PC-3 (cell line): Measurements from ENCODE around the gene NUBPL. TPM values are rescaled to one million over a fixed set of nuclear protein-coding genes. Genes with fewer than 3 reads are reported as not detected.

Source experiments
- ATAC-seq: fragments of 200-7000 bp; cut with Tn5 transposase; 2 replicates; pipeline ENCODE4 v1.9.1; 2020; ENCODE audit warnings: mild to moderate bottlenecking, moderate library complexity
- BruUV-seq: library from RNA; stranded (reverse); fragments of 400-500 nt; replicated peaks from 2 replicates; lab custom pipeline; 2021; lab: Mats Ljungman, UMichigan
- CTCF ChIA-PET: fragments of 300-600 bp; sonication (Branson Sonifier 250); formaldehyde crosslinking; loops from one replicate; lab custom pipeline; 2022; ENCODE audit warnings: antibody characterized with exemption; lab: Charles Lee
- POLR2A ChIA-PET: fragments of 300-600 bp; sonication (Branson Sonifier 250); formaldehyde crosslinking; loops from one replicate; lab custom pipeline; 2022; ENCODE audit warnings: antibody characterized with exemption; ENCODE audit not compliant: unreplicated experiment; lab: Charles Lee
- DNase-seq: peaks from one replicate; pipeline ENCODE4 v3.0.0-alpha.2; 2015
- H2AFZ ChIP-seq: fragments of 300-600 bp; sonication (generic); 2 replicates; pipeline ENCODE4 v1.6.0; 2016; ENCODE audit warnings: antibody characterized with exemption, low read length
- H3F3A ChIP-seq: fragments of 300-600 bp; sonication (generic); one replicate; pipeline ENCODE4 v1.6.0; 2017; ENCODE audit warnings: antibody characterized with exemption, low read length, control low read depth, mild to moderate bottlenecking; ENCODE audit not compliant: unreplicated experiment
- H3K27ac ChIP-seq: fragments of 300-600 bp; sonication (generic); 2 replicates; pipeline ENCODE4 v1.5.1; 2016; ENCODE audit warnings: mild to moderate bottlenecking, low read length
- H3K27me3 ChIP-seq: fragments of 300-600 bp; sonication (generic); 2 replicates; pipeline ENCODE4 v1.6.1; 2016; ENCODE audit warnings: low read length, mixed read lengths
- H3K36me3 ChIP-seq: fragments of 300-600 bp; sonication (generic); 2 replicates; pipeline ENCODE4 v1.6.1; 2016; ENCODE audit warnings: low read depth, mixed run types, low read length, mixed read lengths
- H3K4me1 ChIP-seq: fragments of 300-600 bp; sonication (generic); 2 replicates; pipeline ENCODE4 v1.5.1; 2016; ENCODE audit warnings: low read length; ENCODE audit not compliant: insufficient read depth
- H3K4me2 ChIP-seq: fragments of 300-600 bp; sonication (generic); 2 replicates; pipeline ENCODE4 v1.6.0; 2016; ENCODE audit warnings: low read length
- H3K4me3 ChIP-seq: fragments of 300-600 bp; sonication (generic); 2 replicates; pipeline ENCODE4 v1.5.1; 2016; ENCODE audit warnings: mild to moderate bottlenecking, low read length, mixed read lengths
- H3K79me2 ChIP-seq: fragments of 300-600 bp; sonication (generic); 2 replicates; pipeline ENCODE4 v1.6.1; 2017; ENCODE audit warnings: low read length, mixed read lengths
- H3K9ac ChIP-seq: fragments of 300-600 bp; sonication (generic); 2 replicates; pipeline ENCODE4 v1.6.0; 2016; ENCODE audit warnings: mild to moderate bottlenecking, low read length
- H3K9me2 ChIP-seq: fragments of 300-600 bp; sonication (generic); replicated peaks from 2 replicates; pipeline ENCODE4 v1.6.1; 2016; ENCODE audit warnings: mixed run types, low read length, mixed read lengths
- H3K9me3 ChIP-seq: fragments of 300-600 bp; sonication (generic); 2 replicates; pipeline ENCODE4 v1.6.1; 2016; ENCODE audit warnings: low read length, mixed read lengths
- H4K20me1 ChIP-seq: fragments of 300-600 bp; sonication (generic); 2 replicates; pipeline ENCODE4 v1.6.1; 2016; ENCODE audit warnings: low read length, mixed read lengths
- EZH2 ChIP-seq: fragments of 300-600 bp; sonication (generic); IDR thresholded peaks from one replicate; pipeline ENCODE4 v1.6.1; 2017; ENCODE audit warnings: antibody characterized with exemption, mild to moderate bottlenecking, low read length; ENCODE audit not compliant: unreplicated experiment
- EZH2phosphoT487 ChIP-seq: fragments of 300-600 bp; sonication (generic); IDR thresholded peaks from 2 replicates; pipeline ENCODE4 v1.6.1; 2018; ENCODE audit warnings: mild to moderate bottlenecking, antibody characterized with exemption, low read length, borderline replicate concordance
- intact Hi-C: fragments of 100-400 bp; cut with micrococcal nuclease; formaldehyde crosslinking; loops from 2 replicates; pipeline ENCODE4 v1.9.0; 2023
- total RNA-seq: library from RNA; depleted of rRNA; stranded (reverse); fragments of >200 nt; gene quantifications from 2 replicates; pipeline ENCODE4 v1.2.3, GENCODE V29; 2014
- TF ChIP-seq, protein P1 (sequence below): fragments of 300-600 bp; sonication (generic); conservative IDR thresholded peaks from 2 replicates; pipeline ENCODE4 v1.5.1; 2017; ENCODE audit warnings: antibody characterized with exemption, low read depth, mild to moderate bottlenecking, low read length

The NUBPL gene
- total RNA-seq, 1 experiment from 2014 or later = 14.9 TPM

DNA sequence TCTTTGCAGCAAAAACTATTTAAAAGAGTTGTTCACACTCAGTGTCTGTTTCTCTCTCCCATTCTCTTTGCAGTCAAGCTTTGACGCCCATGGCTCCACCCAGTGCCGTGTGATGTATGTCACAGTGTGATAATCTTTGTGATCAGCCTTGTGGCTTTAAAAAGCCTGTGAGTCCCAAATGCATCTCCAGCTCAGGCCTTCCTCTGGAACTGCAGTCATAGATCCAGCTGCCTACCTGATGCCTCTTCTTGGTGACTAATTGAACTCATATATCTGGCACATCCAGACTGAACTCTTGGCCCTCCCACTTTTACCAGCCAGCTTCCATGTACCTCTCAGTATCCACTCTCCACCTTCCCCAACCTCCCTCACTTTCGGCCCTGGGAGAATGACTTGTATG is 333.1 kb downstream of the NUBPL start:
- no peak overlapping the region for H3K9ac ChIP-seq
- TF ChIP-seq EZH2phosphoT487 = no peak
- H3K4me2 ChIP-seq = no peak overlapping the region
- no TSS peak for BruUV-seq
- intact Hi-C loops = loop anchor here (10.0 kb wide), 1 partner anchor 220 kb away; no protein-coding TSS in a partner anchor
- peak; percentile 26 for DNase-seq
- POLR2A ChIA-PET = no interaction called here
- no peaks in the 10 kb centered on the region for H4K20me1 ChIP-seq
- 0 out of 2 replicates have a peak, but pooled peaks have one; percentile 3 for ATAC-seq
- no peaks in the 10 kb centered on the region for H3K79me2 ChIP-seq
- H3F3A ChIP-seq = no peaks in the 10 kb centered on the region
- peaks cover 36% of the 10 kb centered on the region for H3K4me1 ChIP-seq
- no peaks in the 10 kb centered on the region for H3K9me2 ChIP-seq
- no peak overlapping the region for H2AFZ ChIP-seq
- H3K9me3 ChIP-seq = no peaks in the 10 kb centered on the region
- CTCF ChIA-PET = no interaction called here
- H3K4me3 ChIP-seq = no peak overlapping the region
- no peaks in the 10 kb centered on the region for H3K27me3 ChIP-seq
- peak overlapping the region; percentile 59; the same call in 1 of the 2 replicates for H3K27ac ChIP-seq
- no peaks in the 10 kb centered on the region for H3K36me3 ChIP-seq

DNA sequence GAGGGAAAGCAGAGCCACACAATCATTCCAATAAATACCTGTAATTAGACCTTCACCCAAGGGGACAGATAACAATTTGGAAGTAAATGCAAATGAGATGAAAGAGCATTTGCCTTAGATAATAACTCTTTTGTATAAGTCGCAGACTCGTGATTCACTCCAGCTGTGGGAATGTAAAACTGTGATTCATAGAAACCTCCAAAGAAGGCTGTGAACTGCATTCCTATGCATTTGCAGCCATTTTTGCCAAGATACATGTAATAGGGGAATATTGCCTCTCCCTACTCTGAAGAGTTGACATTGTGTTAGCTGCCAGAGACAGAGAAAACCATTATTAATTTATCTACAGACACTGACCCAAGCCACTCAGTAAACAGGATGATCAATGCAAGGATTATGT is 334.0 kb downstream of the NUBPL start:
- no peaks in the 10 kb centered on the region for H3F3A ChIP-seq
- peak overlapping the region; percentile 20 for H3K4me2 ChIP-seq
- intact Hi-C loops = loop anchor here (10.0 kb wide), 1 partner anchor 220 kb away; no protein-coding TSS in a partner anchor
- no TSS peak for BruUV-seq
- H3K27me3 ChIP-seq = no peaks in the 10 kb centered on the region
- H3K27ac ChIP-seq = peak overlapping the region; percentile 59
- peaks cover 36% of the 10 kb centered on the region for H3K4me1 ChIP-seq
- TF ChIP-seq EZH2phosphoT487 = no peak
- no peak for TF ChIP-seq EZH2
- TF ChIP-seq, protein P1, sequence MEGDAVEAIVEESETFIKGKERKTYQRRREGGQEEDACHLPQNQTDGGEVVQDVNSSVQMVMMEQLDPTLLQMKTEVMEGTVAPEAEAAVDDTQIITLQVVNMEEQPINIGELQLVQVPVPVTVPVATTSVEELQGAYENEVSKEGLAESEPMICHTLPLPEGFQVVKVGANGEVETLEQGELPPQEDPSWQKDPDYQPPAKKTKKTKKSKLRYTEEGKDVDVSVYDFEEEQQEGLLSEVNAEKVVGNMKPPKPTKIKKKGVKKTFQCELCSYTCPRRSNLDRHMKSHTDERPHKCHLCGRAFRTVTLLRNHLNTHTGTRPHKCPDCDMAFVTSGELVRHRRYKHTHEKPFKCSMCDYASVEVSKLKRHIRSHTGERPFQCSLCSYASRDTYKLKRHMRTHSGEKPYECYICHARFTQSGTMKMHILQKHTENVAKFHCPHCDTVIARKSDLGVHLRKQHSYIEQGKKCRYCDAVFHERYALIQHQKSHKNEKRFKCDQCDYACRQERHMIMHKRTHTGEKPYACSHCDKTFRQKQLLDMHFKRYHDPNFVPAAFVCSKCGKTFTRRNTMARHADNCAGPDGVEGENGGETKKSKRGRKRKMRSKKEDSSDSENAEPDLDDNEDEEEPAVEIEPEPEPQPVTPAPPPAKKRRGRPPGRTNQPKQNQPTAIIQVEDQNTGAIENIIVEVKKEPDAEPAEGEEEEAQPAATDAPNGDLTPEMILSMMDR = no peak
- H3K9me3 ChIP-seq = no peaks in the 10 kb centered on the region
- no peaks in the 10 kb centered on the region for H3K36me3 ChIP-seq
- H2AFZ ChIP-seq = no peak overlapping the region
- no peak overlapping the region; the same call in 1 of the 2 replicates for H3K9ac ChIP-seq
- no peaks in the 10 kb centered on the region for H4K20me1 ChIP-seq
- POLR2A ChIA-PET = no interaction called here
- H3K4me3 ChIP-seq = no peak overlapping the region
- no peaks in the 10 kb centered on the region for H3K79me2 ChIP-seq
- CTCF ChIA-PET = no interaction called here
- no peaks in the 10 kb centered on the region for H3K9me2 ChIP-seq
- peak; percentile 84 for DNase-seq
- ATAC-seq = peak; percentile 61

DNA sequence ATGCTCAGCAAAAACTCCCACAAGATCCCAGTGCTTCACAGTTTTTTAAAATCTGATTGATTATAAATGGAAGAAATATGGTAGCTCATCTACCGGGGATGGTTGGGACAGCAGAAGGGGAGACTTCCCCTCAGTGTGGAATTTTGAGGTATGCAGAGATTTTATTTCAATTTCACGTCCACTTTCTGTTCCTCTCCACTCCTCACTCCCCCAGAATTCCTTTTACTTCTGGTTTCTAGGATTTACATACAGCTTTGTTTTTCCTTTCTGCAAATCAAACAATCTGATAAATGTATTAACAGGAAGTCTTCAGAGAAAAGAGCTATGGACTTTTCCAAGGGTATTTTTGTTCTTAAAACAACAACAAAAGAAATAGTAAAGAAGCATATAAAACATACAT is 334.4 kb downstream of the NUBPL start:
- peak overlapping the region; percentile 59 for H3K27ac ChIP-seq

More for the DNA sequence above, 334.4 kb downstream of the NUBPL start:
- Histone ChIP-seq H3K4me2 (peak overlapping the region; percentile 20), H3F3A (no peaks in the 10 kb centered on the region), H4K20me1 (no peaks in the 10 kb centered on the region), H3K4me1 (peaks cover 36% of the 10 kb centered on the region), H3K79me2 (no peaks in the 10 kb centered on the region), H3K27me3 (no peaks in the 10 kb centered on the region), H3K9ac (no peak overlapping the region), H3K4me3 (no peak overlapping the region), H3K9me2 (no peaks in the 10 kb centered on the region), H3K9me3 (no peaks in the 10 kb centered on the region), H3K36me3 (no peaks in the 10 kb centered on the region), H2AFZ (no peak overlapping the region)
- ChIA-PET CTCF (no interaction called here), POLR2A (no interaction called here)
- no TSS peak for BruUV-seq
- no peak for DNase-seq
- no peak for ATAC-seq
- intact Hi-C loops = loop anchor here (10.0 kb wide), 1 partner anchor 221 kb away; no protein-coding TSS in a partner anchor
- TF ChIP-seq EZH2 (no peak), EZH2phosphoT487 (no peak)
- TF ChIP-seq, protein P1 = no peak
